GM18520 (cell line): ENCODE data around the gene MYH11.
"Not testable (repeated sequence)": the region's sequence is repeated elsewhere in the genome, so short reads cannot be mapped to it uniquely, and the experiment has no call there.

ENCODE experiments used
- ATAC-seq: cut with Tn5 transposase; IDR thresholded peaks from one replicate; pipeline ENCODE4 v1.9.1; 2021; ENCODE audit not compliant: unreplicated experiment

The MYH11 gene

DNA sequence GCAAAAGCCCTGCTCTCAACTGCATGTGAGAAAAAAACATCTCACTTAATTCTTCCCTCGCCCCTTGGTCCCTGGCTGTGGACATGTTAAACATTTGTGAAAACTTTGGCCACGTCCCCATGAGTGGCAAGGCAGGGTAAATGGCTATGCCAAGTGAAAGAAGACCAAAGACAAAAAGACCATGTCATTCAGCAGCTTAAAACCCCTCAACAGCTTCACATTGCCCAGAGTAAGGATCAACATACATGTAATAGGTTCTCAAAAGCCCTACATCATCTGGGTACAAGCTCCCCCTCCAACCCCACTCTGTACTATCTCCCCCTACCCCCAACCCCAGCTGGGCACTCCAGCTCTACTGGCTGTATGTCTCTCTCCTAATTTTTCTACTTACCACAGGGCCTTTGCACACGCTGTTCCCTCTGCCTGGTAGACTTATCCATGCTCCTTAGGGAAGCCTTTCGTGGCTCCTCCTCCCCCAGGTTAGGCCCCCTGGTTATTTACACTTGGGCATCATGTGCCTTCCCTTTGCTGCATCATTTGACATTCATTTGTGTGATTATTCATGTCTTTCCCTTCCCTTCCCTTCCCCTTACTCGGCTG is 131.1 kb downstream of the MYH11 start:
- ATAC-seq, result no peak

DNA sequence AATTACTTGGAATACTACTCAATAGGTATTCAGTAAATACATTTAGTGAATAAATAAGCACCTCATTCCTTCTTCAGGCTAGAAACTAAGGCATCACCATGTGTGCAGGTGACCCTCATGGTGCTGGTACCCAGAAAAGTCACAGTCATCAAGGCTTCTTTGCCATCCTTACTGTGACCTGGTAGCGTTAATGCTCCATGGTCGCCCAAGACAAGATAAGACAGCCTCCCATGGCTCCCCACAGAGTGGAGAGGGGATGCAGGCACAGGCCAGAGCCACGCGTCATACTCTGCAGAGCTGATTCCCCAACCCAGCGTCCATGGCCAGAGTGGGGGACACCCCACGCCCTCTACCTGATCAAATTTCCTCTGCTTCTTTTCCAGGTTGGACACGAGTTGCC is 133.0 kb downstream of the MYH11 start:
- no peak for ATAC-seq

DNA sequence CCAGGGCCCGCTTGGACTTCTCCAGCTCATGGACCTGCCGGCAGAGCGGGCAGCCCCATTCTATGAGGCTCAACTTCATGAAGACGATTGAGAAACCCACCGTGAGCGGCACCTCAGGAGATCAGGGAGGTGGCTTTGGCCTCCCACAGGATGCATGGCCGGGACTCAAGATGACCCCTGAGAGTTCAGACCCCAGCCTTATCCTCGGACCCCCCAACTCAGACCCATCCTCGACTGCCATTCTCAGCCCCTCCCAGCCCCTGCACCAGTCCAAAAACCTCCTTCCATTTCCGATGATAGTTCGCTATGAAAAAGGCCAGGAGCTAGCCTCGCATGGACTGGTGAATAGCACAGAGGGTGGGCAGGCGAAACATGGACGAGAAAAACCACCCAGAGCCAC is 135.8 kb downstream of the MYH11 start:
- no peak for ATAC-seq

DNA sequence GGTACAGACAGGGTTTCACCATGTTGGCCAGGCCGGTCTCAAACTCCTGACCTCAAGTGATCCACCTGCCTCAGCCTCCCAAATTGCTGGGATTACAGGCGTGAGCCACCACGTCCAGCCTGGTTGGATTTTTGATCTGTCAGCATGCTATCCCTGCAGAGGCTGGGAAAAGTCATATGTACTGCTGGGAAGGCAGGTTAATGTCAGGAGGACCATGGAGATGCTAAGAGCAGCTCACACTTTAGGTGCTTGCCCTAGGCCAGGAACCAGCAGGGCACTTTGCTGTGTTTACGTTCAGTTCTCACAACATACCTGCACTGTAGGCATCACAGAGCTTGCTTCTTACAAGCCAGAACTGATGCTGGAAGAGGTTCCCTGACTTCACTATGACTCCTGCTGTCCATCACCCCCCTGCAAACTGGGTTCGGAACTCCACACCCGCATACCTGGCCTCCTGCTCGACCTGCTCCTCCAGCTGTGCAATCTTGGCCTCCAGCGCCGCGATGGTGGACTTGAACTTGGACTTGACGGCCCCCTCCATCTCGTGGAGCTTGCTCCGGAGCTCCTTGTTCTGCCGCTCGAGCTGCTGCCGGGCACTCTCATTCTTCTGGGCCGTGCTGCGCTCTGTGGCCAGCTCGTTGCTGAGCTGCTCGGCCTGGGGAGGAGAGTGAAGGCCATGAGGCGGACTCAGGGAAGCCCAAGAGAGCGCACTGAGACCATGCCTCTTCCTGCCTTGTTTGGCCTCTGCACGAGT is 140.0 kb downstream of the MYH11 start:
- no peak for ATAC-seq

DNA sequence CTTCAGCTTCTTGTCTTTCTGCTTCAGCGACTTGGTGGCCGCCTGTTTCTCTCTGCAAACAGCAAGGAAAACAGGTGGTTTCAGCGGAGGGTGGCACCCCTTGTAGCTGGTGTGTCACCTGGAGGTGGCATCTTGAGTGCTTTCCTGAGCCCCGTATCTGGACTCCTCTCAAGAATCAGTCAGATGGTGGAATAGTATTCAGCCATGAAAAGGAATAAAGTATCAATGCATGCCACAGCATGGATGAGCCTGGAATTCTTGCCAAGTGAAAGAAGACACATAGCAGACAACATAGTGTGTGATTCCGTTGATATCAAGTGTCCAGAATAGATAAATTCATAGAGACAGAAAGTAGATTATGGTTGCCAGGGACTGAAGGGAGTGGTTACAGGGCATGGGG is 141.6 kb downstream of the MYH11 start:
- no peak for ATAC-seq

DNA sequence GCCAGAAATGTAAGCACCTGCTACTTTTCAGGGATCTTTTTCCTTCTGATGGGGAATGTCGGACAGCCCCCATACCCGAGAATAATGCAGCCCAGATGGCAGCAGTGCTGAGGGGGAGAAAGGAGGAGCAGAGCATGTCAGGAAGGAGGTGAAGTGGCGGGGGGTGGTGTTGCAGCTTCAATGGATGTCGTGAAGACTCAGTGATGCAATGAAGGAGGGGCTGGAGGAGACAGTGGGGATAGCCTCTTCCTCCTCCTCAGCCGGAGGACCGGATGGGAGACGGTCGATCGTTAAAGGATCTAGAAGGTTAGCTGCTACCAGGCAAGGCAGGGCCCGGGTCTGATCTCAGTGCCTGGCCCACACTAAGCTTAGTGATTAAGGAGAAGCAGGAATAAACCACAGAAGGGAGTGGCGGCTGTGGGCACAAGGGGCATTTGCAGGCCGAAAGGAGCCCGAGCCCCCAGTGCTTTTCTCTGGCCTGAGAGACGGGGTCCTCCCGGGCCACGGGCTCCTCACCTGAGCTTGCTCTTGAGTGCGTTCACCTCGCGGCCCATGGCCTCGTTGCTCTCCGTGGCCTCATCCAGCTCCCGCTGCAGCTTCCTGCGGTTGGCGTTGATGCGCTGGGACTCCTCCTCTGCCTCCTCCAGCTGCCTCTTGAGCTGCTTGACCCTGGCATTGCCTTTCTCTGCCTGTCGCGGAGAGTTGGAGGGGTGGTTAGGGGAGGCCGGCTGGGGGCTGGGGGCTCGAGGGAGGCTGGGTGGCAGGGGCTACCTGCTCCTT is 142.2 kb downstream of the MYH11 start:
- no peak for ATAC-seq

DNA sequence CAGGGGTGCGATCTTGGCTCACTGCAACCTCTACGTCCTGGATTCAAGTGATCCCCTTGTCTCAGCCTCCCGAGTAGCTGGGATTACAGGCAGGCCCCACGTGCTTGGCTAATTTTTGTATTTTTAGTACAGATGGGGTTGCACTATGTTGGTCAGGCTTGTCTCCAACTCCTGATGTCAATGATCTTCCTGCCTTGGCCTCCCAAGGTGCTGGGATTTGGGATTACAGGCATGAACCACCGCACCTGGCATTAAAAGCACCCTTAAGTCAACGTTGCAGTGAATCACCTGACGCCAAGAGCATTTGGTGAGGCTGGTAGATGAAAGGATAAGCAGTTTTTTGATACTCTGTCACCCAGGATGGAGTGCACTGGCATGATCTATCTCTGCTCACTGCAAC is 147.8 kb downstream of the MYH11 start:
- no peak for ATAC-seq

DNA sequence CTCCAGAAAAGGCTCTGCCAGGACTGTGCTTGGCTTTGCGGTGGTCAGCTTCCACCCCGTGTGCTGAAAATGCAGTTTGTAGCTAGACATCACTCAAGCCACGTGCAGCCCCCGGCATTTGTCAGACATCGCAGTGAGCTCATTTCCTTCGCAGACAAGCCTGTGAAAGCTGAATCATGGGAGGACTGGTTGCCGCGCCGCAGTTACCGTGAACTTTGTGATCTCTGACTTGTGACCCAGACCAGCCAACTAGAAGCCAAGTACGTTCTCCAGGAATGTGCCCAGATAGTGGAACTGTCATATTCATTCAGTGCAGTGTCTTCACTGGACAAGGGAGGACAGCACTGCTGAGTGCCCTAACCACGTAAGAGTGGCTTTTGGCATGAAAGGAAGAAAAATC is 148.7 kb downstream of the MYH11 start:
- ATAC-seq, result no peak

DNA sequence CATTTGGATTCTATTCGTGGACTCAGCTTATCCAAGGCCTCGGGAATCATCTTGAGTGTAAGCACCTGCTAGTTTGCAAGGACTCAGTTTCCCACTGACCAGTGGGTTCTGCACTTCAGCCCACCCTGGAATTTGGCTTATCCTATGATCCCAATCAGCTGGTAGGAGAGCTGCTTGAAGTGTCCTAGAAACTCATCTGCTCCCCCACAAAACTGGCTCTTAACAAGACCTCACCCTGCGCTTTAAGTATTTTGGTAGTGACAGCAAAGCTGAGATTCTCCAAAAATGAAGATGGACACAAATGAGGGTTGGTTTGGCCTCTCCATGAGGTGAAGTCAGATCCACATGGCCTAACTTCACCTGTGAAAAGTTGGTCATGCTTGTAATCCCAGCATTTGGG is 149.5 kb downstream of the MYH11 start:
- ATAC-seq, result no peak

DNA sequence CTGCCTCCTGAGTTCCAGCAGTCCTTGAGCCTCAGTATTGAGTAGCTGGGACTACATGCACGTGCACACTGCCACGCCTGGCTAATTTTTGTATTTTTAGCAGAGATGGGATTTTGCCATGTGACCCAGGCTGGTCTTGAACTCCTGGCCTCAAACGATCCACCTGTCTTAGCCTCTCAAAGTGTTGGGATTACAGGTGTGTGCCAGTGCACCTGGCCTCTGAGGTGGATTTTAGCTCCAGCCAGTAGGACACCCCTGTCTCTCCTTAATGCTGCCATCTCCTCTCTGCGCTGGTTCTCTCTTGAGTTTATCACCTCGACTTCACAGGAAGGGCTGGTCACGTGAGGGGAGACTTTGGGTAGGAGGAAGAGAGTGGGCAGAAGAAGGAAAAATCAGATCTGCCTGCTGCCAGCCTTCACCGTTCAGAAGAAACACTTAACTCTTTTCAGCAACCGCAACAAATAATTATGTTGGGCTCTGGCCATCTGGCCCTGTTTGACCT is 151.7 kb downstream of the MYH11 start:
- no peak for ATAC-seq

DNA sequence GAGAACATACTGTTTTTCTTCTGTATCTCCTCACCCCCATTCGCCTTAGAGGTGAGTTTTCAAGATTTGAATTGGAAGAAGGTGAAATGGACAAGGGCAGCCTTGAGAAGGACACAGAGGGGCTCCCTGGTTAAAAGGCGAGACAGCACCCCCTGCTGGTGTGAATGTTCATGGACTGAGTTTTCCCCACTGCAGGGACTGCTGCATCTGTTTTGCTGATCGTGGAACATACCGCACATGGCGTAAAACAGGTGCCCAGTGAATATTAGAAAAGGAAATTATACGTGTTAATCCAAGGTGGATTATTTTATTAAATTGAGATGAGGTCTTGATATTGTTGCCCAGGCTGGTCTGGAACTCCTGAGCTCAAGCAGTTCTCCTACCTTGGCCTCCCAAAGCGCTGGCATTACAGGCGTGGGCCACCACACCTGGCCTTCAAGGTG is 152.3 kb downstream of the MYH11 start:
- no peak for ATAC-seq

DNA sequence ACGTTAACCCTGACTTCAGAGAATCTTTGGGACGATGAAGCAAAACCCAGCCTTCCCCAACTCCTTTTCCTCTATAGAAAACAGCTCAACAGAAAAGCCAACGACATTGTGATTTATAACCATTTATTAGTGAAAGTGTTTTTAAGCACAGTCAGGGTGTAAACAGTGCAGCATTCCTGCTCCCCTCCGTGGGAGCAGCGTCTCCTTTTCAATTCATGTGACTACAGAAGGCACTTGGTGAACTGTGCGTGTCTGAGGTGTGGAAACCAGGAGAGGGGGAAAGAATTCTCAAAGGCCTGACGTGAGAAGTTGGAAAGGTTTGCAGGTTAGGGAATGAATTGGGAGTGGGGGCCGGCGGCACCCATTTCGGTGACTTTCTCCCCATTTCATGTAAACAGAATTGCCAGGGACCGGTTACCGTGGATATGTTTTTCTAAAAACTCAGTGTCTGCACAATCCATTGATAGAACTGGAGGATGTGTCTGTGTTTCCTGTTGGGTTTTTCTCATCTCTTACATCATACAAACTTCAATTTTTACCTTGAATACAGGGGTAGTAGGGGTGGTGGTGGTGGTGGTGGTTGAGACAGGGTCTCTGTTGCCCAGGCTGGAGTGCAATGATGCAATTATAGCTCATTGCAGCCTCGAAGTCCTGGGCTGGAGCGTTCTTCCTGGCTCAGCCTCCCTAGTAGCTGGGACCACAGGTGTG is 153.6 kb downstream of the MYH11 start:
- no peak for ATAC-seq

DNA sequence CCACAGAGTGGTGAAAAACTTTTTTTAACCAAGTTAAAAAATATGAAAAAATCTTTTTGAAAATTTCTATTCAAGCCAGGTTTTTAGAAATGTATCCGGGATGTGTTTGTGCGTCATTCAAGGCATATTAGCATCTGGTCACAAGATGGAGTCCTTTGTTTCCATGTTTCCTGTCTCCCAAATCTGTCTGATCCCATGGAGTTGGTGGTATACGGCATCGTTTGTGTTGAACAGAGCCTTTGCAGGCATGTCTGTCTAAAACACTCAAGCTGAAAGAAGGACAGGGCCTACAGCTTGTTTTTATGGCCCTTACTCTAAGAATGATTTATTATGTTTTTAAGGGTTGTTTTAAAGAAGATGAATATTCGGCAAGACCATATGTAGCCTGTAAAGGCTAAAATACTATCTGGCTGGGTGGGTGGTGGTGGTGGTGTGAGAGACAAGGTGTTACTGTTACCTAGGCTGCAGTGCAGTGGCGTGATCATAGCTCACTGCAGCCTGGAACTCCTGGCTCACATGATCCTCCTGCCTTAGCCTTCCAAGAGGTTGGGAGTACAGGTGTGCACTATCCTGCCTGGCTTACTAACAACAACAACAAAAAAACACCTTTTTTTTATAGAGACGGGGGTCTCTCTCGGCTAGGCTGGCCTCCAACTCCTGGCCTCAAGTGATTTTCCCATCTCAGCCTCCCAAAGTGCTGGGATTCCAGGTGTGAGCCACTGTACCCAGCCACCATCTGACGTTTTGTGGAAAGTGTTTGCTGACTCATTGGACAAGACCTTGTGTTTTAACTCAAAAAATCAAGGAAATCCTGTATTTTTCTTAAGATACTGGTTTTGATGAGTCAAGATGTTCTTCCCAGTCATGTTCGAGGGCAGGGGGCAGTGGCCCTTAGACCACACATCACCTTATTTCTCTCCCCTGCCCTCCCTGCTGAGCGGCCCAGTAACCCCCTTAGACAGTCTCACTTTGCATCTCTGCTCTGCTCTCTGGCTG is 154.6 kb downstream of the MYH11 start:
- no peak for ATAC-seq

DNA sequence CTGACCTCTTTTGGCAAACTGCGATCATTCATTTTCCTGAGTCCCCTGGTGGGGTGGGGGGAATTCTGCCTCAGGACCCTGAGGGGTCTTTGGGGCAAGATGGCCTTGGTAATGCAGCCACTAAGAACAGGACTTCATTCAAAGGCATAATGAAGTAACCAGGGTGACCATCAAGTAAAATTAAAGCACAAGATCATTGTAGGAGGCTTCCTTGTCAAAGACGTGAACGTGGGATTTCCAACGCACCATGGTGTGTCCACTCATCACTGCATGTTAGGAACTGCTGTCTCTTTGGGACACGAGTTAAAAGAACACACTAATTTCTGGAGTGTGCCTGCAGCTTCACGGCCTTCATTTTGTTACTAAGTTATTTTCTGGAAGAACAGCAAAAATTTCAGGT is 155.5 kb downstream of the MYH11 start:
- no peak for ATAC-seq

DNA sequence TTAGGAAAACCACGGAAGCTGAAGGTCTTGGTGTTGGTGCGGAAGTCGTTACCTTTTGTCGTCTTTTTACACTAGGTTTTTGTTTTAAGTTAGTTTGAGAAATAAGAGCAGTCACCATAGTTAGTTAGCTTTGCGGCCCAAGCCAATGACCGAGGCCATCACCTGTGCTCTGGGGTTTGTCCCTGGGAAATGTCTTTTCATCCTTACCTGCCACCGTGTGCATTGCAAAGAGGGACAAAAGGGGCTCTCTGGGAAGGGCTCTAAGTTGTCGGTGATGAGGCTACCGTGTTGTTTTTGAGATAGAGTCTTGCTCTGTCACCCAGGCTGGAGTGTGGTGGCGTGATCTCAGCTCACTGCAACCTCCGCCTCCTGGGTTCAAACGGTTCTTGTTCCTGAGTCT is 157.0 kb downstream of the MYH11 start:
- ATAC-seq, result no peak

DNA sequence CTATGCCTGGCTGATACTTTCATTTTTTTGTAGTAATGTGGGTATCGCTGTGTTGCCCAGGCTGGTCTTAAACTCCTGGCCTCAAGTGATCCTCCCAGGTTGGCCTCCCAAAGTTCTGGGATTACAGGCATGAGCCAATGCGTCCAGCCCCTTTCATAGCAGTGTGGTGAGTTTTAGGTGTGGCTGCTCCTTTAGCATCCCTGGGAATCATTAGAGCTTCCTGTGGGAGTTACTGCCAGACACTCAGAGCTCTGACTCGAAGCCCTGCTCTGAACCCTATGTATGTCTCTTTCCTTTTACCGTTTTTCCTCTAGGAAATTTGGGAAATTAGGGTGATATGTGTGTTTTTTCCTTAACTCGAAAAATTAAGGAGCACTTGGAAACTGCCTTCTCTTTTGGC is 162.3 kb downstream of the MYH11 start:
- ATAC-seq, result no peak

DNA sequence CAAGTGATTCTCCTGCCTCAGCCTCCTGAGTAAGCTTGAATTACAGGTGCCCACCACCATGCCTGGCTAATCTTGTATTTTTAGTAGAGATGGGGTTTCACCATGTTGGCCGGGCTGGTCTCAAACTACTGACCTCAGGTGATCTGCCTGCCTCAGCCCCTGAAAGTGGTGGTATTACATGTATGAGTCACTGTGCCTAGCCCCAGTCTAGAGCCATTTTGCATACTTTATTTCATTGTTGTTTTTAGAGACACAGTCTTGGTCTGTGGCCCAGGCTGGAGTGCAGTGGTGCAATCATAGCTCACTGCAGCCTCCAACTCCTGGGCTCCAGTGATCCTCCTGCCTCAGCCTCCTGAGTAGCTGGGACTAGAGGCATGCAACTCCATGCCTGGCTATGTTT is 164.3 kb downstream of the MYH11 start:
- not testable (repeated sequence) for ATAC-seq

DNA sequence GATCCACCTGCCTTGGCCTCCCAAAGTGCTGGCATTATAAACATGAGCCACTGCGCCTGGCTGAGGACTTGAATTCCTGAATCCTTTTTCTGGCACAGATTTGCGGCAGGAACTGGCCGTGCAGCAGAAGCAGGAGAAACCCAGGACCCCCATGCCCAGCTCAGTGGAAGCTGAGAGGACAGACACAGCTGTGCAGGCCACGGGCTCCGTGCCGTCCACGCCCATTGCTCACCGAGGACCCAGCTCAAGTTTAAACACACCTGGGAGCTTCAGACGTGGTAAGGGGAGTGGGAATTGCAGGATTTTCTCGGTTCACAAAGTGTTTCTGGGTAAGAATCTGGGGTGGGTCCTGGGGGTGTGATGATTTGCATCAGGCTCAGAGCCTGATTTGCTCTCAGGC is 165.8 kb downstream of the MYH11 start:
- ATAC-seq, result no peak

DNA sequence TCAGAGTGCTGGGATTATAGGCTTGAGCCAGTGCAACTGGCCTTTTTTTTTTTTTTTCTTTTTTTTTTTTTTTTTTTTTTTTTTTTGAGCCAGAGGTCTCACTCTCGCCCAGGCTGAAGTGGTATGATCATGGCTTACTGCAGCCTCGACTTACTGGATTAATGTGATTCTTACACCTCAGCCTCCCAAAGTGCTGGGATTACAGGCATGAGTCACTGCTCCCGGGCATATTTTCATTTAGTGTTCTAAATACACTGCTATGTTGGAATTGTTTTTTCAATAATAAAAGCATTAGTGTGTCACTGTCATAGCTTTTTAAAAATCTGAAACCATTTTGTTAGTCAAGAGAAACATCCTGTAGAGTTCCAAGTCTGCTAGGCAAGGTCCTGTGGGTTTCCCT is 166.5 kb downstream of the MYH11 start:
- no peak for ATAC-seq

DNA sequence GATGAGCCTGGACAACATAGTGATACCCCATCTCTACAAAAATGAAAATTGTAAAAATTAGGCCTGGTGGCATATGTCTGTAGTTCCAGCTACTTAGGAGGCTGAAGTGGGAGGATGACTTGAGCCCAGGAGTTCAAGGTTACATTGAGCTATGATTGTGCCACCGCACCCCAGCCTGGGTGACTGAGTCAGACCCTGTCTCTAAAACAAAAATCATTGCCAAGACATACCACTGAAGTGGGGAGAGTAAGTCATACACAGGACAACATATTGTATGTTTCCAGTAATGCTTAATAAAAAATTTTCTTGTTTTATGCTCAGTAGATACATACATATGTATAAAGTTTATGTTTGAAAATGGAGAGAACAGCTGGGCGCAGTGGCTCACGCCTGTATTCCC is 167.5 kb downstream of the MYH11 start:
- no peak for ATAC-seq
